ENCODE measurements around the gene MTA1. TPM values are rescaled to one million over a fixed set of nuclear protein-coding genes. Genes with fewer than 3 reads are reported as not detected.

Gene MTA1
- total and polyA plus RNA-seq, 8 donors, result 24.9 to 183 (median 54.1) TPM

GRCh38 chr14:105464501-105464900 lies 44.9 kb downstream of the MTA1 start:
- no peaks in the 10 kb centered on the region for H3K9me3 ChIP-seq
- 94 to 95% (median 94%) methylated on average over 32 to 33 of the region's 33 CpGs for WGBS, 5 donors
- H3K36me3 ChIP-seq, result peaks cover 38 to 95% (median 89%) of the 10 kb centered on the region in 4 donors
- no peaks in the 10 kb centered on the region for H3K27me3 ChIP-seq
- intact Hi-C loops (cut with DNase I; ENCODE audit: low total_unique reads), result no loop called here
- no peak overlapping the region for H3K27ac ChIP-seq
- DNase-seq, result no peak
- TF ChIP-seq EP300 (IDR thresholded peaks at IDR 0.05) (no peak), CTCF (IDR thresholded peaks at IDR 0.05) (no peak), POLR2A (IDR thresholded peaks at IDR 0.05) (no peak), POLR2AphosphoS5 (IDR thresholded peaks at IDR 0.05) (no peak)
- no peak overlapping the region for H3K4me3 ChIP-seq
- peaks cover 14 to 31% (median 29%) of the 10 kb centered on the region in 4 donors for H3K4me1 ChIP-seq

GRCh38 chr14:105465209-105466031 lies 45.8 kb downstream of the MTA1 start:
- intact Hi-C loops (cut with DNase I; ENCODE audit: low total_unique reads), result no loop called here
- H3K9me3 ChIP-seq, result no peaks in the 10 kb centered on the region
- no peak for TF ChIP-seq POLR2A (IDR thresholded peaks at IDR 0.05)
- no peak for TF ChIP-seq CTCF (IDR thresholded peaks at IDR 0.05)
- TF ChIP-seq POLR2AphosphoS5 (IDR thresholded peaks at IDR 0.05), result no peak
- TF ChIP-seq EP300 (IDR thresholded peaks at IDR 0.05), result no peak
- no peak overlapping the region for H3K4me3 ChIP-seq
- no peak for DNase-seq
- H3K4me1 ChIP-seq, result peaks cover 15 to 40% (median 36%) of the 10 kb centered on the region in 4 donors
- H3K27ac ChIP-seq, result no peak overlapping the region
- no peaks in the 10 kb centered on the region for H3K27me3 ChIP-seq
- H3K36me3 ChIP-seq, result peaks cover 38 to 99% (median 93%) of the 10 kb centered on the region in 4 donors
- 78 to 89% (median 83%) methylated on average over 18 to 20 of the region's 20 CpGs for WGBS, 5 donors

DNA sequence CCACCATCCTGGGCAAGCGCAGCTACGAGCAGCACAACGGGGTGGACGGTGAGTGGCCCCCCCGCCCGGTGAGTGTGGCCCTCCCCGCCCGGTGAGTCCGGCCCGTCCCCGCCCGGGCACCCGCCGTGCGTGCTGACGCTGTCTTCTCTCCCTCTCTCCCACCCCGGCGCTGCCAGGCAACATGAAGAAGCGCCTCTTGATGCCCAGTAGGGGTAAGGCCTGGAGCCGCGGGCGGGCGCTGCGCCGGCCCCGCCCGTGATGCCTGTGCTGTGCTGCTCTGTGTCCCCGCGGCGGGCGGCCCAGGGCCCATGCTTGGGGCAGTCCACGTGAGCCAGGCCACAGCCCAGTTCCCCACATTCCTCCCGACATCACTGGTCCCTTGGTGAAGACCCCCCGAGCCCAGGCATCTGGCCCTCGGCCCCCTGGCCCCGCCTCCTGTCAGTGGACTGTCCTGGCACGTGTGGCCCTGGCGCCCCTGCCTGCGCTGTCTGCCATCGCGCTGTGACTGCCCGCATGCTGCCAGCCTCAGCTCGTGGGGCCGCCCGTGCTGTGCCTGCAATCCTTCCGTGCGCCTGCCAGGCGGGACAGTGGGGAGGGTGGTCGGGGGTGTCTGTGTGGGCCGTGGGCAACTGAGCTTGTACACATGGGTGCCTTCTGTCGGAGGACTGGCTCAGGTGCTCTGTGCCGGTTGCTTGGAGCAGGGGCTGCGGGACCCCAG lies 47.1 kb downstream of the MTA1 start:
- no peak overlapping the region for H3K27ac ChIP-seq
- no peak overlapping the region for H3K4me3 ChIP-seq
- intact Hi-C loops (cut with DNase I; ENCODE audit: low total_unique reads), result no loop called here

More for the DNA sequence above, 47.1 kb downstream of the MTA1 start:
- peaks cover 15 to 53% (median 43%) of the 10 kb centered on the region in 4 donors for H3K4me1 ChIP-seq
- no peak for TF ChIP-seq POLR2AphosphoS5 (IDR thresholded peaks at IDR 0.05)
- no peak for TF ChIP-seq POLR2A (IDR thresholded peaks at IDR 0.05)
- TF ChIP-seq CTCF (IDR thresholded peaks at IDR 0.05), result no peak
- no peak for TF ChIP-seq EP300 (IDR thresholded peaks at IDR 0.05)
- H3K27me3 ChIP-seq, result no peaks in the 10 kb centered on the region
- no peaks in the 10 kb centered on the region for H3K9me3 ChIP-seq
- no peak for DNase-seq
- peaks cover 35 to 93% (median 84%) of the 10 kb centered on the region in 4 donors for H3K36me3 ChIP-seq
- 78 to 89% (median 85%) methylated on average over 27 to 53 of the region's 53 CpGs for WGBS, 5 donors

Measured in stomach (tissue), 9 donors.